Neural progenitor cell (in vitro differentiated cells): ENCODE results near the gene ASTN2. TPM values are rescaled to one million over a fixed set of nuclear protein-coding genes. Genes with fewer than 3 reads are reported as not detected.

Source experiments
- DNase-seq: peaks from one replicate; pipeline ENCODE4 v3.0.0-alpha.2; 2016; ENCODE audit warnings: low spot score
- H2AFZ ChIP-seq: fragments of 200-600 bp; sonication (generic); replicated peaks from 2 replicates; pipeline ENCODE4 v1.6.1; 2016; ENCODE audit warnings: antibody characterized with exemption
- H3F3A ChIP-seq: fragments of 200-600 bp; sonication (generic); 2 replicates; pipeline ENCODE4 v1.6.1; 2016; ENCODE audit warnings: antibody characterized with exemption, low read depth
- H3K27ac ChIP-seq: fragments of 200-600 bp; sonication (generic); 2 replicates; pipeline ENCODE4 v1.5.1; 2016; ENCODE audit warnings: mild to moderate bottlenecking
- H3K27me3 ChIP-seq: fragments of 200-600 bp; sonication (generic); 2 replicates; pipeline ENCODE4 v1.6.1; 2016; ENCODE audit warnings: mild to moderate bottlenecking, moderate library complexity
- H3K36me3 ChIP-seq: fragments of 200-600 bp; sonication (generic); 2 replicates; pipeline ENCODE4 v1.5.1; 2016
- H3K4me1 ChIP-seq: fragments of 200-600 bp; sonication (generic); 2 replicates; pipeline ENCODE4 v1.6.1; 2016; ENCODE audit warnings: mixed run types
- H3K4me2 ChIP-seq: fragments of 200-600 bp; sonication (generic); 2 replicates; pipeline ENCODE4 v1.6.1; 2016
- H3K4me3 ChIP-seq: fragments of 200-600 bp; sonication (generic); 2 replicates; pipeline ENCODE4 v1.5.1; 2016
- H3K79me2 ChIP-seq: fragments of 200-600 bp; sonication (generic); 2 replicates; pipeline ENCODE4 v1.6.1; 2016; ENCODE audit warnings: low read depth
- H3K9ac ChIP-seq: fragments of 200-600 bp; sonication (generic); 2 replicates; pipeline ENCODE4 v1.6.1; 2016
- H3K9me3 ChIP-seq: fragments of 200-600 bp; sonication (generic); 2 replicates; pipeline ENCODE4 v1.5.1; 2016; ENCODE audit warnings: low read depth
- H4K20me1 ChIP-seq: fragments of 200-600 bp; sonication (generic); 2 replicates; pipeline ENCODE4 v1.6.1; 2016; ENCODE audit warnings: low read depth
- H3K27ac Mint-ChIP-seq: 3 replicates; pipeline ENCODE4 v1.8.0; 2021; ENCODE audit warnings: mixed read lengths
- H3K27me3 Mint-ChIP-seq: 2 replicates; pipeline ENCODE4 v1.8.0; 2022; ENCODE audit warnings: low read depth, mild to moderate bottlenecking, inconsistent platforms, moderate library complexity, mixed read lengths; ENCODE audit not compliant: insufficient read depth
- H3K36me3 Mint-ChIP-seq: 3 replicates; pipeline ENCODE4 v1.8.0; 2021; ENCODE audit warnings: mixed read lengths
- H3K4me1 Mint-ChIP-seq: 3 replicates; pipeline ENCODE4 v1.8.0; 2021; ENCODE audit warnings: mixed read lengths
- H3K4me3 Mint-ChIP-seq: 3 replicates; pipeline ENCODE4 v1.8.0; 2021; ENCODE audit warnings: mild to moderate bottlenecking, moderate library complexity, mixed read lengths
- H3K9me3 Mint-ChIP-seq: 3 replicates; pipeline ENCODE4 v1.8.0; 2020; ENCODE audit warnings: mixed read lengths
- CTCF ChIP-seq: fragments of 200-600 bp; sonication (generic); IDR thresholded peaks from 2 replicates; pipeline ENCODE4 v1.5.1; 2017; ENCODE audit warnings: antibody characterized with exemption, mild to moderate bottlenecking
- EZH2 ChIP-seq: fragments of 200-600 bp; sonication (generic); IDR thresholded peaks from 2 replicates; pipeline ENCODE4 v1.6.1; 2017; ENCODE audit warnings: antibody characterized with exemption, mild to moderate bottlenecking, moderate library complexity
- EZH2phosphoT487 ChIP-seq: fragments of 200-600 bp; sonication (generic); IDR thresholded peaks from 2 replicates; pipeline ENCODE4 v1.6.1; 2017; ENCODE audit warnings: antibody characterized with exemption
- total RNA-seq: library from RNA; depleted of rRNA; stranded (reverse); fragments of >200 nt; gene quantifications from 2 replicates; pipeline ENCODE4 v1.2.3, GENCODE V29; 2015; ENCODE audit warnings: low replicate concordance

Gene ASTN2
- total RNA-seq, 1 donor from 2014 or later: 8.0 TPM

- no peak overlapping the region for H3K27ac Mint-ChIP-seq
These were observed 138.4 kb downstream of the ASTN2 start for GRCh38 chr9:117276444-117276843.

GRCh38 chr9:117273612-117274011, 141.2 kb downstream of the ASTN2 start:
- H3K36me3 ChIP-seq: no peaks in the 10 kb centered on the region
- Mint-ChIP-seq H3K27me3 (peaks cover 2% of the 10 kb centered on the region), H3K4me3 (no peak overlapping the region), H3K27ac (no peak overlapping the region), H3K9me3 (no peaks in the 10 kb centered on the region), H3K36me3 (no peaks in the 10 kb centered on the region), H3K4me1 (peaks cover 4% of the 10 kb centered on the region)
- peaks cover 6% of the 10 kb centered on the region for H3K4me1 ChIP-seq
- H3K79me2 ChIP-seq: no peaks in the 10 kb centered on the region
- H3K27ac ChIP-seq: no peak overlapping the region
- no peaks in the 10 kb centered on the region for H3F3A ChIP-seq
- TF ChIP-seq EZH2: no peak
- no peak for TF ChIP-seq EZH2phosphoT487
- no peak for TF ChIP-seq CTCF
- no peaks in the 10 kb centered on the region for H3K27me3 ChIP-seq
- H4K20me1 ChIP-seq: no peaks in the 10 kb centered on the region
- H2AFZ ChIP-seq: no peak overlapping the region
- H3K9me3 ChIP-seq: no peaks in the 10 kb centered on the region
- no peak overlapping the region for H3K4me3 ChIP-seq
- no peak overlapping the region for H3K4me2 ChIP-seq
- no peak overlapping the region for H3K9ac ChIP-seq
- no peak for DNase-seq

More at GRCh38 chr9:117276444-117276843, 138.4 kb downstream of the ASTN2 start:
- Mint-ChIP-seq H3K36me3 (no peaks in the 10 kb centered on the region), H3K27me3 (peaks cover 2% of the 10 kb centered on the region), H3K4me3 (no peak overlapping the region), H3K9me3 (no peaks in the 10 kb centered on the region), H3K4me1 (peaks cover 4% of the 10 kb centered on the region)
- Histone ChIP-seq H3K4me2 (no peak overlapping the region), H3K9ac (no peak overlapping the region), H3K9me3 (no peaks in the 10 kb centered on the region), H4K20me1 (no peaks in the 10 kb centered on the region), H3F3A (no peaks in the 10 kb centered on the region), H3K27me3 (no peaks in the 10 kb centered on the region), H3K27ac (no peak overlapping the region), H3K4me1 (no peaks in the 10 kb centered on the region), H3K79me2 (no peaks in the 10 kb centered on the region), H2AFZ (no peak overlapping the region), H3K4me3 (no peak overlapping the region), H3K36me3 (no peaks in the 10 kb centered on the region)
- DNase-seq: no peak
- no peak for TF ChIP-seq CTCF
- no peak for TF ChIP-seq EZH2
- no peak for TF ChIP-seq EZH2phosphoT487

GRCh38 chr9:117268847-117269446, 145.9 kb downstream of the ASTN2 start:
- Histone ChIP-seq H3K36me3 (no peaks in the 10 kb centered on the region), H4K20me1 (no peaks in the 10 kb centered on the region), H3K27me3 (no peaks in the 10 kb centered on the region), H3K9me3 (no peaks in the 10 kb centered on the region), H3K79me2 (no peaks in the 10 kb centered on the region), H3K27ac (no peak overlapping the region), H2AFZ (no peak overlapping the region), H3K4me2 (no peak overlapping the region), H3K4me3 (no peak overlapping the region), H3K9ac (no peak overlapping the region), H3K4me1 (peaks cover 6% of the 10 kb centered on the region), H3F3A (no peaks in the 10 kb centered on the region)
- H3K4me1 Mint-ChIP-seq: no peaks in the 10 kb centered on the region
- H3K27ac Mint-ChIP-seq: no peak overlapping the region
- no peak for DNase-seq
- no peaks in the 10 kb centered on the region for H3K9me3 Mint-ChIP-seq
- H3K36me3 Mint-ChIP-seq: no peaks in the 10 kb centered on the region
- TF ChIP-seq EZH2: no peak
- TF ChIP-seq EZH2phosphoT487: no peak
- no peak for TF ChIP-seq CTCF
- no peak overlapping the region for H3K4me3 Mint-ChIP-seq
- peaks cover 2% of the 10 kb centered on the region for H3K27me3 Mint-ChIP-seq
